GM23248 (cell line): ENCODE results near the gene TMEM181.

Experiments
- EZH2 ChIP-seq: fragments of 200-600 bp; sonication (generic); IDR thresholded peaks from 2 replicates; pipeline ENCODE4 v1.6.1; 2018; ENCODE audit warnings: antibody characterized with exemption, mild to moderate bottlenecking; ENCODE audit not compliant: insufficient read depth, poor library complexity, severe bottlenecking
- EZH2phosphoT487 ChIP-seq: fragments of 200-600 bp; sonication (generic); IDR thresholded peaks from 2 replicates; pipeline ENCODE4 v1.6.1; 2018; ENCODE audit warnings: antibody characterized with exemption, moderate library complexity, mild to moderate bottlenecking, low read depth; ENCODE audit not compliant: insufficient read depth

DNA sequence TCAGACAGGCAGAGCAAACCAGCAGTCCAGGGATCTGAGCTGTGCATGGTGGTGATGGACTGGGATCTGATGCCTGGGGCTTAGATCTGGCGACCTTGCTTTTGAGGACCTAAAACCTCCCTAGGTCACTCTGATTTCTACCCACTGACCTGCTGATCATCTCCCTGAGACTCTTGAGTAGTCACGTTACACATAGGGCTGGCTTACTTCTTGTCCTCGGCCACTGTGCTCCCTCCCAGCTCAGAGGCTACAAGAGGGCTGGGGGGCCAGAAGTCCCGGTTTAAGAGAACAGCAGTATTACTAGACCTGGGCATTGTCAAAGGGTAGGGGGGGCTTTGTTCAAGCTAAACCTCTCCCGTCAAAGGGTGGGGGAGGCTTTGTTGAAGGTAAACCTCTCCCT is 79.2 kb downstream of the TMEM181 start:
- no peak for TF ChIP-seq EZH2
- TF ChIP-seq EZH2phosphoT487: no peak
